ENCODE measurements around the gene RPS16. TPM values are rescaled to one million over a fixed set of nuclear protein-coding genes. Genes with fewer than 3 reads are reported as not detected.

RPS16 gene
- total and polyA plus RNA-seq, 2 of the 13 experiments (the other 11 are each of a cell fraction or from before 2014, with no cell fraction given) = 488 to 2,583 TPM

DNA sequence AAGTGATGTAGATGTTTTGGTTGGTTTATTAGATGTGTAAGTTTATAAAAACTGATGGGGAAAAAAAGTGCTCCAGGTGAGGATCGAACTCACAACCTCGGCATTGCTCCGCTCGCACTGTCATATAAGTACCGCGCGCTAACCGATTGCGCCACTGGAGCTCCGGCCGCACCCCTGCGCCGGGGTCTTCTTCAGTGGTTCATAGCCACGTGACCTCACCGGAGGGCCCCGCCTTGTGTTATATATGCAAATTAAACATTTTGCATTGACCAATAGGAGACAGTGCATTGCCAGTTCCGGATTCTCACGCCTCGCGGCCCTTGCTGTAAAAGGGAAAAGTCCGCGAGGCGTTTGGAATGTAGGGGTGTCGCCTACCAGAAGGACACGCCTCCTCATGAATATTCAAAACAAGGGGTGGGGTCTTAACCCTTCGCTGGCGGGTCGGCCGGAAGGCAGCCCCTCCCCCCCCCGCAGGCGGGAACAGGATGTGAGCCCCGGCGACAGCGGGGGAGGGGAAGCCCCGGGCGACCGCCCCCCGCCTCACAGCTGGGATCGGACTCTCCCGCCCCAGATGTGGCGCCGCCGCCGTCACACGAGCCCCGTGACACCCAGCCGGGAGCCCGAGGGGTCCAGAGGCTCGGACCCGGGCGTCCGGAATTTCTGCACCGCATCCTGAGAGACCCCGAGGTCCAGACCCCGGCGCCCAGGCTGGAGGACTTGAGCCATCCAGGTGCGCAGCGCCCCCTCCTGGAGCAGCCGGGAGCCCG lies 23.5 kb downstream of the RPS16 start, which contains the start of gene PLEKHG2 (continued):
- TF ChIP-seq SP5 (CRISPR knock-in tag; IDR thresholded peaks at IDR 0.05; ENCODE audit: borderline replicate concordance, low read depth) = peak; percentile 46
- no peak for TF ChIP-seq NR2C2 (CRISPR knock-in tag; IDR thresholded peaks at IDR 0.05; ENCODE audit: borderline replicate concordance)
- TF ChIP-seq, protein P1, sequence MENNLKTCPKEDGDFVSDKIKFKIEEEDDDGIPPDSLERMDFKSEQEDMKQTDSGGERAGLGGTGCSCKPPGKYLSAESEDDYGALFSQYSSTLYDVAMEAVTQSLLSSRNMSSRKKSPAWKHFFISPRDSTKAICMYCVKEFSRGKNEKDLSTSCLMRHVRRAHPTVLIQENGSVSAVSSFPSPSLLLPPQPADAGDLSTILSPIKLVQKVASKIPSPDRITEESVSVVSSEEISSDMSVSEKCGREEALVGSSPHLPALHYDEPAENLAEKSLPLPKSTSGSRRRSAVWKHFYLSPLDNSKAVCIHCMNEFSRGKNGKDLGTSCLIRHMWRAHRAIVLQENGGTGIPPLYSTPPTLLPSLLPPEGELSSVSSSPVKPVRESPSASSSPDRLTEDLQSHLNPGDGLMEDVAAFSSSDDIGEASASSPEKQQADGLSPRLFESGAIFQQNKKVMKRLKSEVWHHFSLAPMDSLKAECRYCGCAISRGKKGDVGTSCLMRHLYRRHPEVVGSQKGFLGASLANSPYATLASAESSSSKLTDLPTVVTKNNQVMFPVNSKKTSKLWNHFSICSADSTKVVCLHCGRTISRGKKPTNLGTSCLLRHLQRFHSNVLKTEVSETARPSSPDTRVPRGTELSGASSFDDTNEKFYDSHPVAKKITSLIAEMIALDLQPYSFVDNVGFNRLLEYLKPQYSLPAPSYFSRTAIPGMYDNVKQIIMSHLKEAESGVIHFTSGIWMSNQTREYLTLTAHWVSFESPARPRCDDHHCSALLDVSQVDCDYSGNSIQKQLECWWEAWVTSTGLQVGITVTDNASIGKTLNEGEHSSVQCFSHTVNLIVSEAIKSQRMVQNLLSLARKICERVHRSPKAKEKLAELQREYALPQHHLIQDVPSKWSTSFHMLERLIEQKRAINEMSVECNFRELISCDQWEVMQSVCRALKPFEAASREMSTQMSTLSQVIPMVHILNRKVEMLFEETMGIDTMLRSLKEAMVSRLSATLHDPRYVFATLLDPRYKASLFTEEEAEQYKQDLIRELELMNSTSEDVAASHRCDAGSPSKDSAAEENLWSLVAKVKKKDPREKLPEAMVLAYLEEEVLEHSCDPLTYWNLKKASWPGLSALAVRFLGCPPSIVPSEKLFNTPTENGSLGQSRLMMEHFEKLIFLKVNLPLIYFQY (CRISPR knock-in tag; IDR thresholded peaks at IDR 0.05; ENCODE audit: borderline replicate concordance) = no peak
- TF ChIP-seq ETV6 (CRISPR knock-in tag; conservative IDR thresholded peaks at IDR 0.05) = peak; percentile 45; the same call in 1 of the 2 replicates
- TF ChIP-seq, protein P2, sequence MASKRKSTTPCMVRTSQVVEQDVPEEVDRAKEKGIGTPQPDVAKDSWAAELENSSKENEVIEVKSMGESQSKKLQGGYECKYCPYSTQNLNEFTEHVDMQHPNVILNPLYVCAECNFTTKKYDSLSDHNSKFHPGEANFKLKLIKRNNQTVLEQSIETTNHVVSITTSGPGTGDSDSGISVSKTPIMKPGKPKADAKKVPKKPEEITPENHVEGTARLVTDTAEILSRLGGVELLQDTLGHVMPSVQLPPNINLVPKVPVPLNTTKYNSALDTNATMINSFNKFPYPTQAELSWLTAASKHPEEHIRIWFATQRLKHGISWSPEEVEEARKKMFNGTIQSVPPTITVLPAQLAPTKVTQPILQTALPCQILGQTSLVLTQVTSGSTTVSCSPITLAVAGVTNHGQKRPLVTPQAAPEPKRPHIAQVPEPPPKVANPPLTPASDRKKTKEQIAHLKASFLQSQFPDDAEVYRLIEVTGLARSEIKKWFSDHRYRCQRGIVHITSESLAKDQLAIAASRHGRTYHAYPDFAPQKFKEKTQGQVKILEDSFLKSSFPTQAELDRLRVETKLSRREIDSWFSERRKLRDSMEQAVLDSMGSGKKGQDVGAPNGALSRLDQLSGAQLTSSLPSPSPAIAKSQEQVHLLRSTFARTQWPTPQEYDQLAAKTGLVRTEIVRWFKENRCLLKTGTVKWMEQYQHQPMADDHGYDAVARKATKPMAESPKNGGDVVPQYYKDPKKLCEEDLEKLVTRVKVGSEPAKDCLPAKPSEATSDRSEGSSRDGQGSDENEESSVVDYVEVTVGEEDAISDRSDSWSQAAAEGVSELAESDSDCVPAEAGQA (IDR thresholded peaks at IDR 0.05; ENCODE audit: low read depth) = no peak
- TF ChIP-seq, protein P2 (CRISPR knock-in tag; IDR thresholded peaks at IDR 0.05; ENCODE audit: borderline replicate concordance) = no peak
- TF ChIP-seq ZNF431 (CRISPR knock-in tag; IDR thresholded peaks at IDR 0.05; ENCODE audit: borderline replicate concordance, low read depth) = no peak
- TF ChIP-seq, protein P3, sequence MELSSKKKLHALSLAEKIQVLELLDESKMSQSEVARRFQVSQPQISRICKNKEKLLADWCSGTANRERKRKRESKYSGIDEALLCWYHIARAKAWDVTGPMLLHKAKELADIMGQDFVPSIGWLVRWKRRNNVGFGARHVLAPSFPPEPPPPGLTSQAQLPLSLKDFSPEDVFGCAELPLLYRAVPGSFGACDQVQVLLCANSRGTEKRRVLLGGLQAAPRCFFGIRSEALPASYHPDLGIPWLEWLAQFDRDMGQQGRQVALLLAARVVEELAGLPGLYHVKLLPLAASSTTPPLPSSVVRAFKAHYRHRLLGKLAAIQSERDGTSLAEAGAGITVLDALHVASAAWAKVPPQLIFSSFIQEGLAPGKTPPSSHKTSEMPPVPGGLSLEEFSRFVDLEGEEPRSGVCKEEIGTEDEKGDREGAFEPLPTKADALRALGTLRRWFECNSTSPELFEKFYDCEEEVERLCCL (CRISPR knock-in tag; IDR thresholded peaks at IDR 0.05; ENCODE audit: borderline replicate concordance) = peak; percentile 54; the same call in 1 of the 2 replicates
- TF ChIP-seq, protein P4, sequence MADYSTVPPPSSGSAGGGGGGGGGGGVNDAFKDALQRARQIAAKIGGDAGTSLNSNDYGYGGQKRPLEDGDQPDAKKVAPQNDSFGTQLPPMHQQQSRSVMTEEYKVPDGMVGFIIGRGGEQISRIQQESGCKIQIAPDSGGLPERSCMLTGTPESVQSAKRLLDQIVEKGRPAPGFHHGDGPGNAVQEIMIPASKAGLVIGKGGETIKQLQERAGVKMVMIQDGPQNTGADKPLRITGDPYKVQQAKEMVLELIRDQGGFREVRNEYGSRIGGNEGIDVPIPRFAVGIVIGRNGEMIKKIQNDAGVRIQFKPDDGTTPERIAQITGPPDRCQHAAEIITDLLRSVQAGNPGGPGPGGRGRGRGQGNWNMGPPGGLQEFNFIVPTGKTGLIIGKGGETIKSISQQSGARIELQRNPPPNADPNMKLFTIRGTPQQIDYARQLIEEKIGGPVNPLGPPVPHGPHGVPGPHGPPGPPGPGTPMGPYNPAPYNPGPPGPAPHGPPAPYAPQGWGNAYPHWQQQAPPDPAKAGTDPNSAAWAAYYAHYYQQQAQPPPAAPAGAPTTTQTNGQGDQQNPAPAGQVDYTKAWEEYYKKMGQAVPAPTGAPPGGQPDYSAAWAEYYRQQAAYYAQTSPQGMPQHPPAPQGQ (CRISPR knock-in tag; IDR thresholded peaks at IDR 0.05; ENCODE audit: borderline replicate concordance) = no peak
- TF ChIP-seq NCOA2 (CRISPR knock-in tag; IDR thresholded peaks at IDR 0.05) = peak; percentile 21; the same call in 1 of the 2 replicates
- TF ChIP-seq KMT2B (CRISPR knock-in tag; IDR thresholded peaks at IDR 0.05) = no peak; the same call in 1 of the 2 replicates
- TF ChIP-seq ZNF616 (CRISPR knock-in tag; IDR thresholded peaks at IDR 0.05; ENCODE audit: low read depth) = no peak
- TF ChIP-seq CHCHD3 (CRISPR knock-in tag; IDR thresholded peaks at IDR 0.05) = no peak
- no peak for TF ChIP-seq SMARCC2 (IDR thresholded peaks at IDR 0.05)
- no peak for TF ChIP-seq MYNN (CRISPR knock-in tag; IDR thresholded peaks at IDR 0.05; ENCODE audit: low read depth)
- peak; percentile 2; the same call in 1 of the 2 replicates for TF ChIP-seq NFKBIZ (CRISPR knock-in tag; IDR thresholded peaks at IDR 0.05)

Data from HepG2 (cell line).